ENCODE results near the gene PSTPIP2. TPM values are rescaled to one million over a fixed set of nuclear protein-coding genes. Genes with fewer than 3 reads are reported as not detected.
A peak's percentile ranks its signal among the peaks of the same experiment; 100 is the strongest.

PSTPIP2 gene
- total RNA-seq, 1 donor from 2014 or later, result 9.1 TPM

- Histone ChIP-seq H3K4me2 (ENCODE audit: low read length) (peak overlapping the region; percentile 4), H3K27ac (ENCODE audit: low read depth, low read length) (no peak overlapping the region), H3K4me1 (ENCODE audit: insufficient read depth, low read length) (peaks cover 7% of the 10 kb centered on the region), H3K4me3 (ENCODE audit: insufficient read depth, low read depth, low read length) (no peak overlapping the region), H3K27me3 (ENCODE audit: insufficient read depth, low read length) (no peaks in the 10 kb centered on the region), H3K79me2 (ENCODE audit: insufficient read depth, low read length) (no peaks in the 10 kb centered on the region), H3K36me3 (ENCODE audit: insufficient read depth, low read length) (no peaks in the 10 kb centered on the region), H3K9me3 (ENCODE audit: insufficient read depth, low read depth, low read length) (no peaks in the 10 kb centered on the region), H4K20me1 (ENCODE audit: insufficient read depth, low read length) (no peaks in the 10 kb centered on the region), H3K9ac (ENCODE audit: low read length) (no peak overlapping the region), H2AFZ (ENCODE audit: low read depth, low read length) (no peak overlapping the region)
- TF ChIP-seq EZH2 (IDR thresholded peaks at IDR 0.05; ENCODE audit: insufficient read depth, low read length) (no peak), CTCF (IDR thresholded peaks at IDR 0.05; ENCODE audit: insufficient read depth, low read depth, low read length) (no peak)
- peaks cover 9% of the 10 kb centered on the region for H3K27me3 Mint-ChIP-seq (ENCODE audit: low read depth, unreplicated experiment)
- FAIRE-seq (no peak), DNase-seq (ENCODE audit: low read depth) (peak; percentile 67)
- H3K27ac Mint-ChIP-seq (ENCODE audit: unreplicated experiment), result no peak overlapping the region
- H3K4me1 Mint-ChIP-seq (ENCODE audit: low read depth, unreplicated experiment), result peaks cover 3% of the 10 kb centered on the region
- no peaks in the 10 kb centered on the region for H3K9me3 Mint-ChIP-seq (ENCODE audit: unreplicated experiment)
- H3K36me3 Mint-ChIP-seq (ENCODE audit: low read depth, unreplicated experiment), result peaks cover 7% of the 10 kb centered on the region
- no peak overlapping the region for H3K4me3 Mint-ChIP-seq (ENCODE audit: unreplicated experiment)
These were observed 37.8 kb downstream of the PSTPIP2 start for GRCh38 chr18:46034230-46034629.

GRCh38 chr18:46031741-46032140 lies 40.3 kb downstream of the PSTPIP2 start:
- Histone ChIP-seq H3K27ac (ENCODE audit: low read depth, low read length) (no peak overlapping the region), H3K79me2 (ENCODE audit: insufficient read depth, low read length) (no peaks in the 10 kb centered on the region), H3K4me1 (ENCODE audit: insufficient read depth, low read length) (peaks cover 7% of the 10 kb centered on the region), H3K4me2 (ENCODE audit: low read length) (no peak overlapping the region), H3K9ac (ENCODE audit: low read length) (no peak overlapping the region), H3K4me3 (ENCODE audit: insufficient read depth, low read depth, low read length) (no peak overlapping the region), H4K20me1 (ENCODE audit: insufficient read depth, low read length) (no peaks in the 10 kb centered on the region), H2AFZ (ENCODE audit: low read depth, low read length) (no peak overlapping the region), H3K9me3 (ENCODE audit: insufficient read depth, low read depth, low read length) (no peaks in the 10 kb centered on the region), H3K27me3 (ENCODE audit: insufficient read depth, low read length) (no peaks in the 10 kb centered on the region), H3K36me3 (ENCODE audit: insufficient read depth, low read length) (no peaks in the 10 kb centered on the region)
- Mint-ChIP-seq H3K9me3 (ENCODE audit: unreplicated experiment) (no peaks in the 10 kb centered on the region), H3K4me3 (ENCODE audit: unreplicated experiment) (no peak overlapping the region), H3K27ac (ENCODE audit: unreplicated experiment) (no peak overlapping the region), H3K27me3 (ENCODE audit: low read depth, unreplicated experiment) (peaks cover 15% of the 10 kb centered on the region), H3K4me1 (ENCODE audit: low read depth, unreplicated experiment) (peaks cover 3% of the 10 kb centered on the region), H3K36me3 (ENCODE audit: low read depth, unreplicated experiment) (peaks cover 4% of the 10 kb centered on the region)
- FAIRE-seq, result no peak
- no peak for DNase-seq (ENCODE audit: low read depth)
- no peak for TF ChIP-seq CTCF (IDR thresholded peaks at IDR 0.05; ENCODE audit: insufficient read depth, low read depth, low read length)
- no peak for TF ChIP-seq EZH2 (IDR thresholded peaks at IDR 0.05; ENCODE audit: insufficient read depth, low read length)

- Mint-ChIP-seq H3K27me3 (ENCODE audit: low read depth, unreplicated experiment) (peaks cover 15% of the 10 kb centered on the region), H3K4me1 (ENCODE audit: low read depth, unreplicated experiment) (no peaks in the 10 kb centered on the region), H3K9me3 (ENCODE audit: unreplicated experiment) (no peaks in the 10 kb centered on the region), H3K27ac (ENCODE audit: unreplicated experiment) (no peak overlapping the region), H3K36me3 (ENCODE audit: low read depth, unreplicated experiment) (peaks cover 6% of the 10 kb centered on the region), H3K4me3 (ENCODE audit: unreplicated experiment) (peak overlapping the region; percentile 80)
- Histone ChIP-seq H3K9me3 (ENCODE audit: insufficient read depth, low read depth, low read length) (no peaks in the 10 kb centered on the region), H3K4me3 (ENCODE audit: insufficient read depth, low read depth, low read length) (peak overlapping the region; percentile 64), H3K27me3 (ENCODE audit: insufficient read depth, low read length) (no peaks in the 10 kb centered on the region), H3K36me3 (ENCODE audit: insufficient read depth, low read length) (no peaks in the 10 kb centered on the region), H3K27ac (ENCODE audit: low read depth, low read length) (no peak overlapping the region), H3K79me2 (ENCODE audit: insufficient read depth, low read length) (no peaks in the 10 kb centered on the region), H3K4me2 (ENCODE audit: low read length) (peak overlapping the region; percentile 93), H2AFZ (ENCODE audit: low read depth, low read length) (peak overlapping the region; percentile 82), H3K4me1 (ENCODE audit: insufficient read depth, low read length) (no peaks in the 10 kb centered on the region), H4K20me1 (ENCODE audit: insufficient read depth, low read length) (no peaks in the 10 kb centered on the region), H3K9ac (ENCODE audit: low read length) (peak overlapping the region; percentile 82)
- FAIRE-seq (no peak), DNase-seq (ENCODE audit: low read depth) (no peak)
- TF ChIP-seq CTCF (IDR thresholded peaks at IDR 0.05; ENCODE audit: insufficient read depth, low read depth, low read length) (no peak), EZH2 (IDR thresholded peaks at IDR 0.05; ENCODE audit: insufficient read depth, low read length) (no peak)
These were observed 43.5 kb downstream of the PSTPIP2 start for GRCh38 chr18:46028536-46028891.

Data from astrocyte (in vitro differentiated cells and primary cell).